Left hindlimb (tissue), 1 donor: ENCODE data around the gene ATXN7.

Experiments used
- DNase-seq: peaks from one replicate; pipeline ENCODE4 v3.0.0-alpha.2; 2018

Gene ATXN7

GRCh38 chr3:63966007-63966406, 102.3 kb downstream of the ATXN7 start:
- no peak for DNase-seq

DNA sequence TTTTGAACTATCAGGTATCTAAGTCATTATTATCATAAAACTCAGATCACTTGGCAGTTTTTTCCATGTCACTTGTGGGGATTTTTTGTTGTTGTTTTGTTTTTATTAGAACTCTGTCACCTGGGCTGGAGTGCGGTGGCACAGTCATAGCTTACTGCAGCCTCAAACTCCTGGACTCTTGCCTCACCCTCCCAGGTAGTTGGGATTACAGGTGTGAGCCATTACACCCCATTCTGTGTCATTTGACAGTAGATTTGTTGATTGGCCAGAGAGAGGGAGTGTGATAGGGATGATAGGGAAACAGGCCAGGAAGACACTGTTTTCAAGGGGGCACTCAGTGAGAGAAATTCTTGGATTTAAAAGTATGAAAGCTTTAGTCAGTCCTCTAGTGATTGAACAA, 103.2 kb downstream of the ATXN7 start:
- no peak for DNase-seq

GRCh38 chr3:63967675-63968611, 104.3 kb downstream of the ATXN7 start:
- peak; percentile 52 for DNase-seq

- no peak for DNase-seq
Observed at GRCh38 chr3:63968612-63969350, 105.1 kb downstream of the ATXN7 start.

DNA sequence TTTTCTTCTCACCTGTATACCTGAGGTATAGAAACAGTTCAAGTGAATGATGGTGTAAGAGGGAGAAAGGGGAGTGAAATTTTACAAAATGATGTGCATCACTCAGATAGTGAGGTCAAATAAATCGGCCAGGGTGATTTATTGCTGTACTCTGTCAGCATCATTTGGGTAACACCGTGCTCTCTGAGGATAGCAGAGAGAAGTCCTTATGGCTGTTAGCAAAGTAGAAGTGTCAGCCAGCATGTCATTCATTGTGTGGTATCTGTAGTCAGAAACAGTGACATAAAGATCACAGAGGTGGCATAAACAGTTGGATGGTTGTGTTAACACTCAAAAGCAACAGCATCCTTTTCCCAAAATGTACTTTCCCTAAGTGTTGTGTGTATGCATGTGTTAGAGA, 106.2 kb downstream of the ATXN7 start:
- DNase-seq = no peak

DNA sequence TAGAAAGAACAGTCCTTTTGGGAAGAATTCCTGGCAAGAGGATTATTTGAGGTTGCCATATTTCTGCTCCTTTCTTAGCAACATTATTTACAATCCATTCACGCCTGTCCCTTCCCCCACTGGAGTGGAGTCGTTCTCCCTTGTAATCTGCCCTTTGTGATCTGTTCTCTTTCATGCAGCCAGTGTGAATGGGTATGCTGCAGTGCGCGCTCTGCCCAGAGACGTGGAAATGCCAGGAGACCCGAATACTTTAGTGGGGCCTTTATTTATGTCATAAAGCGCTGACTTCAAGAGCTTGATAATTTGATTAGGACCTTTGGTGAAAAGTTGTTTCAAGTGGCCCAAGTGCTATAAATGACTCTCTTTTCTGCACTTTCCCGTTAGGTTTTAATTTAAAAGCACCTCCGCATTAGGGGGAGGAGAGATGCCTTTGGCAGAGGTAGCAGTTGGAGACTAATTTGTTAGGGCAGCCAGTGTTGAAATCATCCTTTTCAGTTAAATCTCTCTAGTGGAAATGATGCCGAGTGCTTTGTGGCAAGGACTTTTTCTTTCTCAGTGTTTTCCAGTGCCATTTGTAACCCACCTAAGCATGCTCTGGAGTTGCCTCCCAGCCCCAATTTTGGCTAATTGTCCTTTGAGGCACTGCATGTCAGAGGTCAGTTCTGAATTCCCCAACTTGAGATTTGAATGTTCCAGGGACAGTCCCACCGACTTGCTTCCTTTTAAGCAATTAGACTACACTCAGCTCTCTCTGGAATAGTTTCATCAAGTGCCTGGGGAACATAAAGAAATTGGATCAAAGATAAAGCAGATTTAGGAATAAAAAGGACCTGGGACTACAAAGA, 107.2 kb downstream of the ATXN7 start:
- DNase-seq = no peak

DNA sequence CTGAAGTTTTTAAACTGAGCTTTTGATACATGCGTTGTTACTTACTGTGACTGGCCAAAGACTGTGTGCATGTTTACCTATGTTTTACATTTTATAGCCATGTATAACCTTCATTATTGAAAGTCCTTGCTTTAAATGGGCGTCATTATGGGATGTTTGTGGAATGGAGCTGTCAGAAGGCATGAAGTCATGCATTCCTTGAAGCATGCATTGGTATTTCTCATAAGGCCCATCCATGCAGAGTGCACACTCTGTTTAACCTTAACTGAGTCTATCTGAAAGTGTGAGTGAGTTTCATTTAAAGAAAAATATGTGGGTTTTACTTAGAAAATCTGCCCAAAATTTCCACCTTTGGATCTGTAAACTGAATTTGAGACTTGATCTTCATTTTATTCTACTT, 108.5 kb downstream of the ATXN7 start:
- no peak for DNase-seq

DNA sequence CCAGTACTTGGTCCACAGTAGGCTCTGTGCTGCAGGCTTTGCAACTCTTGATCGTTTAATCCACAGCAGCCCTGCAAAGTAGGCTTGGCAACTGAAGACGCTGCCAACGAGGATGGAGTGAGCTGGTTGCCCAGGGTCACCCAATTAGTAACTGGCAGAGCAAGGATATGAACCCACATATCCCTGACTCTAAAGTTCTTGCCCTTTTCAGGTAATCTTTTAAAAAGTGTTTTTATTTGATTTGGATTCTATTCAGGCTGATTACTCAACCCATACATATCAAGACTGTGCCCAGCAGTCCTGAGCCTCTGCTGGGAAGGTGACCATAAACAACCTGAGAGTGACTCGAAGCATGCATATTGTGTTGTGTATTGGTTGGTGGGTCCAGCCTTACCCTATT, 109.3 kb downstream of the ATXN7 start:
- no peak for DNase-seq

DNA sequence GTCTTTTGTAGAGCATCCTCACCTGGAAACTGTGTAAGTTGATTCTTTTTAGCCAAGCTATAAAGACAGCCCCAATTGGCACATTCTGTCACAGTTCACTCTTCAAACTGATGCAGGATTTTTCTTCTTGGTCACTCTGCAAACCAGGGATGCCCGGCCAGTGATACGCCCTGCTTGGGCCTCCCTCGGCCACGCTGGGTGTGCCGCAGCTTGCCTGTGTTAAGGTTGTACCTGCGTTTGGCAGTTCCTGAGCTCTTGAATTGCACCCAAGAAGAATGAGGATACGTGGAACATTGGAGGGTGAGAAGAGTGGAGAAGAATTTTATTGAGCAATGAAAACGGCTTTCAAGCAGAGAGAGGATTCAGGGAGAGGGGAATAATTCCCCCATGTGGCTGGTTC, 109.7 kb downstream of the ATXN7 start:
- DNase-seq = no peak

DNA sequence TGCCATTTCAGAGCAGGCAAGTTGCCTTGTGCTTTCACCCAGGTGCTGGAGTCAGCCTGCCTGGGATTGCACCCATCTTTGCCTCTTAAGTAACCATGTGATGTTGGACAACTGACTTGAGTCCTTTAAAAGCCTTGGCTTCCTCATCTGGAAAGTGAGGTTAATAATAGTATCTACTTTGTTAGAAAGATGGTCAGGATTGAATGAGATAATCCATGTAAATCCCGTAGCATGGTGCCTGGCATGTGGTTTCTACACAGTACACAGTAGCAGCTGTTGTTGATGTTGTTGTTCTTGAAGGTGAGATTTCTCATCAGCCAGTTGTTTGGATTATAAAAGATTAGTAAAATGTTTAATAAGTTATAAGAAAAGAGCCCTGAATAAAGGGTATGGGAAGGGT, 110.8 kb downstream of the ATXN7 start:
- DNase-seq = no peak

DNA sequence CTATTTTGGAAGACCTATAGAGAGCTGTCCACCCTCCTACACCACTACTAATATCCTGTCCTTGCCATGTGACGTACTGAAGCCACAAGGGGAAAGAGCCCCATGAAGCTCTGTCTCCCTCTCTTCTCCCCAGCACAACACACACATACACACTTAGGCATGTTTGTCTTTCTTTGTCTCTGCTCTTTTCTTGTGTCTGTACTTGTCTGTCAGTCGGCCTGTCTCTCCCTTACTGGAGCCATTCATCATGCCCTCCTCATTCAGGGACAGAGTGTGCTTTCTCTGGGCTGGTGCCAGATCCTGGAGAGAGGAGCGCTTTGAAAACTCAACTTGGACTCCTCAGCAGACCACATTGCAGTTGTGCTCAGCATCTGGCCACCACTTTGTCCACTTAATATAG, 112.1 kb downstream of the ATXN7 start:
- DNase-seq = peak; percentile 42

GRCh38 chr3:63976161-63976871, 112.6 kb downstream of the ATXN7 start:
- DNase-seq = no peak

- no peak for DNase-seq
Observed at GRCh38 chr3:63976872-63977200, 113.2 kb downstream of the ATXN7 start.

DNA sequence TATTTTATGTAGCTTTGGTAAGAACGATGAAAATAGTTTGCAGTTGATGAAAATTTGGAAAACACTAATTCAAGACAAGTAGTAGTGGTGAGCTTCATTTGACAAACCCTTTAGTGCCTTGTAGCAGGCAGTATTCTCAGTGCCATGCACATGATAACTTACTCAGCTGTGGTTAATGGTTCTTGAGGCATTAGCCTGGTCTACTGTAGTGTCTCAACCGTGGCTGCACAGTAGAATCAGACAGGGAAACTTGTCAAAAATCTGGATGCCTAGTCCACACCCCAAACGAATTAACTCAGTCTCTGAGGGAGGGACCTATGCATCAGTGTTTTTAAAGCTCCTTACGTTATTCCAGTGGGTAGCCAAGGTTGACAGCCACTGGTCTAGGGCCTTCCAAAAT, 114.2 kb downstream of the ATXN7 start:
- no peak for DNase-seq

DNA sequence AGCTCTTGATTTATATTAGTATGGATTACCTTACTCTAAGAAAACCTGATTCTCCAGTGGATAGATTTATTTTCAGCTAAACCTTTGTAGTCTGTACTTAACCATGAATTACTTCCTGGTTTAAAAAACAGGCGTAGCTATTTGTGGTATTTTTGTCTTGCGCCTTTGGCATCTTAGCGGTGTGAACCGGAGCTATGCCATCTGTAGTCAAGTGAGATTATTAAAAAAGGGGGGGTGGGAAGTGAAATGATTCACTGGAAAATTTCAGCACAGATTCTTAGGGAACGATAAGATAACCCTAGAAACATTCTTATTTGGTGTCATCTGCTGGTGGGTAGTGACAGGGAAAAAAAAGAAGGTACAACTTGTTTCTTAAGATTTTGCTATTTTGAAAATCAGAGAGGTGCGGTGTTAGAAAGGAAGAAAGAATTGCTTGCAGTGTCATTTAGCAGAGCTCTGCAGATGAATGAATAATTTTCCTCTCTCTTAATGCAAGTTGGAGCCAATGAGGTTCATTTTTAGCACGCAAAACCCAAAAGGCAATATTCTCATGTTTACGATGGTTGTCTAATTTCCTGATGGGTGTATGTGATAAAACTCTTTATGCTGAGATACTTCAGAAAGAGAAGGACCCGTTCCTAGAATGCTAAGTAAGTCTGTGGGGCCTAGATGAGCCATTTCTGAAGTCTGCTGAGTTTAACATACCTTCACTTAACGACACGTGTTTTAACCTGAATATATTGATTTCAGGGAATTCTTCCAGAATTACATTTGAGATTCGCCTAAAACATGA, 115.6 kb downstream of the ATXN7 start:
- no peak for DNase-seq

DNA sequence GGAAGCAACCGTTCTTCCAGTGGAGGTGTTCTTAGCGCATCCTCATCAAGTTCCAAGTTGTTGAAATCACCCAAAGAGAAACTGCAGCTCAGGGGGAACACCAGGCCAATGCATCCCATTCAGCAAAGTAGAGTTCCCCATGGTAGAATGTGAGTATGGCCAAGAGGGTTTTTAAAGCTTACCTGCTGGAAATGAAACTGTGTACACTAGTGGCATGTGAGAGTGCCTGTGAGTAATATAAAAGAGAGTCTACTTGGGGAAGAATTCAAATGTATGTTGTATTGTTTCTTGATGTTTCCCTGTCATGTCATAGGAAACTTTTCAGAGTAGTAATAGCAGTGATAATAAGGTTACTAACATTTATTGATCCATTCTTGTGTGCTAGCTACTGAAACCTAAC, 116.4 kb downstream of the ATXN7 start:
- no peak for DNase-seq

DNA sequence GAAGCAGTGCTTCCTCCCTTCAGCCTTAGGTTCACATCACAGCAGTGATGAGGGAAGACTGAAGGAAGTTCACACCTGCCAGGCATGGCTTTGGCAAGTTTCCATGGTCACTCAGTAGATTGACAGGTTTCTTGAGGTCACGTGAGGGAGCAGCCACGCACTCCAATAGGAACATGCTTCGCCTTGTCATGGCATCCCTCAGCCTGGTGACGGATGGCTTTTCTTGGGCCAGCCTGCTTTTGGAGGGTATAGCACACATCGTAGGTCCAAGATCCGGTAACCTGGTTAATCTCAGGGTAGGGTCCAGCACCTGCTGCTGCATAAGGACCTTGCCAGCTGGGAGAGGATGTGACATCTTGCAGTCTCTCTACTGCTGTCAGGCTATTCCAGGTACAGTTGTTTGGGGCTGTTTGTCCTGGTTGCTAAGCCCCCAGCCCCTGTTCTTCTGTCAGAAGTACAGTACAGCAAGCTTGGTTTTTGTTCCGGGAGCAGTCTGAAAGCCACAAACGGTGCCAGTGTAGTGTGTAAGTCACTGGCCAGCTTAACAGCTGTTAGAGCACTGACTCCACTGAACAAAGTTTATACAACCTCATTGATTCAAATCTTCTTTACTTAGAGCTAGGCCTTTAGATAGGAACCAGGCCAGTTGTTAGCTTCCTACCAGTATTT, 117.3 kb downstream of the ATXN7 start:
- no peak for DNase-seq

- DNase-seq = no peak
Observed at GRCh38 chr3:63981980-63982379, 118.3 kb downstream of the ATXN7 start.

- DNase-seq = no peak
Observed at GRCh38 chr3:63984391-63984790, 120.7 kb downstream of the ATXN7 start.

DNA sequence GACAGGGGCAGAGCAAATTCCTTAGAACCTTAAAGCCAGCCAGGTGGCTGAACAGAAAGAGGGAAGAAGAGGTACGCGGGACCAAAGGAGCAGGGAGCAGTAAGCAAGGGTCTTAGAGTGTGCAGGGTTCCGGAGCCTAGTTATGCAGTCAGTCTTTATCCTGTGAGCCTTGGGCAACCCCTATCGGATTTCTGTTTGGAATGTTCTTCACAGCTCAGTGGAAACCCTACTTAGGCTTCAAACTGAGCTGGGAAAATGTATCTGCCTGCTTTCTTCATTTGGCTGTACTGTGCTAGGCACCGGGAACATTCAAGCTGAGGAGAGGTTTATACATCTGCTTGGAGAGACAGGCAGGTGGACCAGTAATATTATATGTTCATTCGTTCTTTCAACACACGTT, 122.5 kb downstream of the ATXN7 start:
- DNase-seq = no peak

GRCh38 chr3:63986831-63987230, 123.2 kb downstream of the ATXN7 start:
- no peak for DNase-seq
